Muscle layer of duodenum (tissue), 2 donors: ENCODE measurements around the gene FBXO15.

Experiments
- H3K27ac ChIP-seq: one replicate; pipeline ENCODE4 v1.7.0; 2013; ENCODE audit warnings: mild to moderate bottlenecking, low read length
- H3K27me3 ChIP-seq: one replicate; pipeline ENCODE4 v1.7.0; 2013; ENCODE audit warnings: low read depth, mild to moderate bottlenecking, control low read depth, low read length
- H3K36me3 ChIP-seq, 2 donors: one replicate each; pipeline ENCODE4 v1.7.0; 2013; ENCODE audit warnings: low read length in 2 of 2, control low read depth in 1 of 2, mild to moderate bottlenecking in 1 of 2; ENCODE audit not compliant: insufficient read depth in 2 of 2, control insufficient read depth in 1 of 2
- H3K4me1 ChIP-seq, 2 donors: one replicate each; pipeline ENCODE4 v1.7.0; 2013; ENCODE audit warnings: low read length in 2 of 2, mild to moderate bottlenecking in 2 of 2, control low read depth in 1 of 2, moderate library complexity in 1 of 2; ENCODE audit not compliant: insufficient read depth in 2 of 2, control insufficient read depth in 1 of 2
- H3K4me3 ChIP-seq, 2 donors: one replicate each; pipeline ENCODE4 v1.7.0; 2013; ENCODE audit warnings: low read length in 2 of 2, low read depth in 1 of 2, mild to moderate bottlenecking in 1 of 2
- H3K9me3 ChIP-seq, 2 donors: one replicate each; pipeline ENCODE4 v1.7.0; 2013; ENCODE audit warnings: low read length in 2 of 2, control low read depth in 1 of 2, mild to moderate bottlenecking in 1 of 2; ENCODE audit not compliant: control insufficient read depth in 1 of 2
- donor health status: healthy.

Gene FBXO15

GRCh38 chr18:74050807-74051206, 96.8 kb downstream of the FBXO15 start:
- no peaks in the 10 kb centered on the region for H3K36me3 ChIP-seq
- H3K27me3 ChIP-seq: no peaks in the 10 kb centered on the region
- no peak overlapping the region for H3K4me3 ChIP-seq
- H3K4me1 ChIP-seq: no peaks in the 10 kb centered on the region
- H3K27ac ChIP-seq: no peak overlapping the region
- peaks cover 0 to 5% of the 10 kb centered on the region in 2 donors for H3K9me3 ChIP-seq

GRCh38 chr18:74040459-74041332, 106.9 kb downstream of the FBXO15 start:
- no peaks in the 10 kb centered on the region for H3K4me1 ChIP-seq
- no peaks in the 10 kb centered on the region for H3K36me3 ChIP-seq
- H3K27ac ChIP-seq: no peak overlapping the region
- no peaks in the 10 kb centered on the region for H3K9me3 ChIP-seq
- no peaks in the 10 kb centered on the region for H3K27me3 ChIP-seq
- no peak overlapping the region for H3K4me3 ChIP-seq

GRCh38 chr18:74040008-74040407, 107.6 kb downstream of the FBXO15 start:
- no peaks in the 10 kb centered on the region for H3K27me3 ChIP-seq
- H3K36me3 ChIP-seq: no peaks in the 10 kb centered on the region

GRCh38 chr18:74029161-74029560, 118.5 kb downstream of the FBXO15 start:
- Histone ChIP-seq H3K4me3 (no peak overlapping the region), H3K27ac (no peak overlapping the region), H3K9me3 (no peaks in the 10 kb centered on the region), H3K27me3 (no peaks in the 10 kb centered on the region), H3K4me1 (no peaks in the 10 kb centered on the region), H3K36me3 (no peaks in the 10 kb centered on the region)

More at GRCh38 chr18:74040008-74040407, 107.6 kb downstream of the FBXO15 start:
- Histone ChIP-seq H3K27ac (no peak overlapping the region), H3K4me1 (no peaks in the 10 kb centered on the region), H3K4me3 (no peak overlapping the region), H3K9me3 (no peaks in the 10 kb centered on the region)
